Calu3 (cell line): ENCODE results near the gene GRK5. TPM values are rescaled to one million over a fixed set of nuclear protein-coding genes. Genes with fewer than 3 reads are reported as not detected.

ENCODE experiments used
- BruUV-seq: library from RNA; stranded (reverse); fragments of 400-500 nt; replicated peaks from 2 replicates; lab custom pipeline; 2021; lab: Mats Ljungman, UMichigan
- CTCF ChIA-PET: fragments of 300-600 bp; sonication (Branson Sonifier 250); formaldehyde crosslinking; loops from one replicate; lab custom pipeline; 2022; ENCODE audit warnings: antibody characterized with exemption; lab: Charles Lee
- DNase-seq: peaks from one replicate; pipeline ENCODE4 v3.0.0; 2022
- H3K27ac Mint-ChIP-seq: one replicate; pipeline ENCODE4 v1.8.0; 2022; ENCODE audit warnings: mixed read lengths; ENCODE audit not compliant: unreplicated experiment
- H3K27me3 Mint-ChIP-seq: one replicate; pipeline ENCODE4 v1.8.0; 2022; ENCODE audit warnings: mixed read lengths; ENCODE audit not compliant: unreplicated experiment
- H3K36me3 Mint-ChIP-seq: one replicate; pipeline ENCODE4 v1.8.0; 2022; ENCODE audit warnings: mild to moderate bottlenecking, moderate library complexity, mixed read lengths; ENCODE audit not compliant: insufficient read depth, unreplicated experiment
- H3K4me1 Mint-ChIP-seq: one replicate; pipeline ENCODE4 v1.8.0; 2022; ENCODE audit warnings: mild to moderate bottlenecking, low read depth, mixed read lengths; ENCODE audit not compliant: unreplicated experiment
- H3K4me3 Mint-ChIP-seq: one replicate; pipeline ENCODE4 v1.8.0; 2022; ENCODE audit warnings: mild to moderate bottlenecking, low read depth, moderate library complexity, mixed read lengths; ENCODE audit not compliant: unreplicated experiment
- H3K9me3 Mint-ChIP-seq: one replicate; pipeline ENCODE4 v1.8.0; 2022; ENCODE audit warnings: low read depth, mixed read lengths; ENCODE audit not compliant: unreplicated experiment
- CTCF ChIP-seq: fragments of 200-600 bp; IDR thresholded peaks from one replicate; pipeline ENCODE4 v1.8.0; 2022; ENCODE audit warnings: antibody characterized with exemption; ENCODE audit not compliant: unreplicated experiment
- intact Hi-C: fragments of 100-400 bp; cut with micrococcal nuclease; formaldehyde crosslinking; loops from one replicate; pipeline ENCODE4 v1.10.0; 2022; ENCODE audit not compliant: unreplicated experiment
- total RNA-seq: library from RNA; stranded (reverse); gene quantifications from 2 replicates; pipeline ENCODE4 v1.2.3, GENCODE V29; 2022

GRK5 gene
- total RNA-seq, 1 experiment from 2014 or later, result 4.4 TPM

GRCh38 chr10:119352042-119352441 lies 144.7 kb downstream of the GRK5 start:
- intact Hi-C loops, result no loop called here
- no peak overlapping the region for H3K4me3 Mint-ChIP-seq
- no peak overlapping the region for H3K27ac Mint-ChIP-seq
- H3K27me3 Mint-ChIP-seq, result no peaks in the 10 kb centered on the region
- CTCF ChIA-PET, result no interaction called here
- DNase-seq, result no peak
- no peak for TF ChIP-seq CTCF
- H3K36me3 Mint-ChIP-seq, result no peaks in the 10 kb centered on the region
- peaks cover 6% of the 10 kb centered on the region for H3K9me3 Mint-ChIP-seq
- BruUV-seq, result no TSS peak
- no peaks in the 10 kb centered on the region for H3K4me1 Mint-ChIP-seq

- H3K27me3 Mint-ChIP-seq, result no peaks in the 10 kb centered on the region
- H3K27ac Mint-ChIP-seq, result no peak overlapping the region
- DNase-seq, result no peak
- BruUV-seq, result no TSS peak
- CTCF ChIA-PET, result no interaction called here
- no peak overlapping the region for H3K4me3 Mint-ChIP-seq
- intact Hi-C loops, result no loop called here
- no peaks in the 10 kb centered on the region for H3K4me1 Mint-ChIP-seq
- peaks cover 6% of the 10 kb centered on the region for H3K9me3 Mint-ChIP-seq
- no peaks in the 10 kb centered on the region for H3K36me3 Mint-ChIP-seq
- TF ChIP-seq CTCF, result no peak
These were observed 145.4 kb downstream of the GRK5 start for GRCh38 chr10:119352807-119353206.

DNA sequence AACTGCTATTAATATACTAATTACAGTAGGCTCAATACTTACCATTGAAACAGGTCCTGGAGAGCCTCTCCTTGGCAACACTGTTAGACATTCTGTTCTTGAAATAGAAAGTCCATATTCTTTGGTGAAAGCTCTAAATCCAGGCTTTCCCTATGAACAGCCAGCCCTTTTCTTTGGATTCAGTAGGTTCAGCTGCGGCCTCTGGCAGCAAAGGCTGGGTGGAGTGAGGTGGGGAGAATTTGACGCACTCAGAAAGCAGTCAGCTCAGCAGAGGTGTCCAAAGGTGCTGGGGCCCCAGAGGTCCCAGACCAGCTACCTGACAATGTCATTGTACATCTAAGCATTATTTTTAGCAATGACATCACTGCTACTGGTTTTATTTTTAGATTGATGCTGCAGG lies 146.1 kb downstream of the GRK5 start:
- Mint-ChIP-seq H3K9me3 (peaks cover 6% of the 10 kb centered on the region), H3K4me3 (no peak overlapping the region), H3K4me1 (no peaks in the 10 kb centered on the region), H3K27me3 (no peaks in the 10 kb centered on the region), H3K36me3 (no peaks in the 10 kb centered on the region), H3K27ac (no peak overlapping the region)
- no TSS peak for BruUV-seq
- intact Hi-C loops, result no loop called here
- CTCF ChIA-PET, result no interaction called here
- no peak for TF ChIP-seq CTCF
- DNase-seq, result no peak

- no peak for TF ChIP-seq CTCF
- Mint-ChIP-seq H3K4me1 (no peaks in the 10 kb centered on the region), H3K27ac (no peak overlapping the region), H3K4me3 (no peak overlapping the region), H3K27me3 (no peaks in the 10 kb centered on the region), H3K9me3 (peaks cover 9% of the 10 kb centered on the region), H3K36me3 (no peaks in the 10 kb centered on the region)
- intact Hi-C loops, result no loop called here
- no peak for DNase-seq
- CTCF ChIA-PET, result no interaction called here
- no TSS peak for BruUV-seq
These were observed 148.6 kb downstream of the GRK5 start for GRCh38 chr10:119355930-119356329.
